ENCODE results near the gene SEC14L2.

SEC14L2 gene

DNA sequence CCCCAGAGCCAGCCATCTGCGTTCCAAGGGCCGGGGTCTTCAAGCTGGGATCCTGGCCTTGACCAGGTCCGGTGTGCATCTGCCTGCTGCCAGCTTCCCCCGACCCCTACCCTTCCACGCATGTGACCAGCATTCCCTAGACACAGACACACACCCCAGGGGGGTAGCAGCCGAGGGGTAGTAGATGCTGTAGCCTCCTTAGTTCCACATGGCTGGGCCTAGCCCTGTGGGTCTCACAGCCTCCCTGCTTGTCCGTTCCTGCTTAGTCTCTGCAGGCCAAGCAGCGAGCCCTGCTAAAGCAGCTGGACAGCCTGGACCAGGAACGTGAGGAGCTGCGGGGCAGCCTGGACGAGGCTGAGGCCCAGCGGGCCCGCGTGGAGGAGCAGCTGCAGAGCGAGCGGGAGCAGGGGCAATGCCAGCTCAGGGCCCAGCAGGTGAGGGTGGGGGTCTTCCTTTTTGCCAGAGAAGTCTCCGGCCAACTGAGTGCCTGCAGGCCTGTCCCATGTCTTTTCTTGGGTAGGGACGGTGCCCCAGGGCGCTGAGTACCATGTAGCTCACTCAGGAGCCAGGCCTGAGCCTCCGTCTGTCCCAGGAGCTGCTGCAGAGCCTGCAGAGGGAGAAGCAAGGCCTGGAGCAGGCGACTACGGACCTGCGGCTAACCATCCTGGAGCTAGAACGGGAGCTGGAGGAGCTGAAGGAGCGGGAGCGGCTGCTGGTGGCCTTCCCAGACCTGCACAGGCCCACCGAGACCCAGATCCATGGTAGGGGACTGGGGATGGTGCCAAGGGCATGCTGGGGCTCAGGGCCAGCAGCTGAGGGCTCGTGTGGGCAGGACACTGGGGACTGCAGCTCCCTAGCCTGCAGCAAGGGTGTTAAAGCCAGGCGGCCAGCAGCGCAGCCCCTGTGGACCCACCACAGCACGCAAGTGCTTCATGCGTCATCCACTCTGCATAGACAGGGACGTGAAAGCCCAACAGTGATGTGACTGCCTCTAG is 23.2 kb upstream of the SEC14L2 start:
- no peak for TF ChIP-seq CTCF (IDR thresholded peaks at IDR 0.05)
- Histone ChIP-seq H3K4me3 (no peak overlapping the region), H3K27ac (no peak overlapping the region)
- no peak for DNase-seq (ENCODE audit: low spot score)

DNA sequence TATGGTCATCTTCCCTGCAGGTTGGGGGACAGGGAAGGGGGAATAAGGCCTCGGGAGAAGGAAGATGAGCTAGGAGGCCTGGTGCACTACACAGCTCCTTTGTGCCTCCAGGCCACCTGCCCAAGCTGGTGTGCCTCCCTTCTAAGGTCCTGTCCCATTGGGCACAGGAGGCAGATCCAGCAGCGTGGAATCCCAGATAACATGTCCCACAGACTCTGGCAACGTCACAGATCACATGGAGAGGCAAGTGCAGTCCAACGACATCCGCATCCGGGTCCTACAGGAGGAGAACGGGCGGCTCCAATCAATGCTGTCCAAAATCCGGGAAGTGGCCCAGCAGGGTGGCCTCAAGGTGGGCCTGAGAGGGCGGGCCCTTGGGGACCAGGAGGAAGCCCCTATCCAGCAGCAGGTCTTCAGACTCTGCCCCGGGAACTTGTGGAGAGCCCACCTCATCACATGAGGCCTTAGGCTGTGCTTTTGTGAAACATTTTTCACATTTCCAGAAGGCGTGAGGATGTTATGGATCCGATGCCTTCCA is 21.4 kb upstream of the SEC14L2 start:
- no peak for DNase-seq (ENCODE audit: low spot score)
- Histone ChIP-seq H3K4me3 (no peak overlapping the region), H3K27ac (no peak overlapping the region)
- no peak for TF ChIP-seq CTCF (IDR thresholded peaks at IDR 0.05)

DNA sequence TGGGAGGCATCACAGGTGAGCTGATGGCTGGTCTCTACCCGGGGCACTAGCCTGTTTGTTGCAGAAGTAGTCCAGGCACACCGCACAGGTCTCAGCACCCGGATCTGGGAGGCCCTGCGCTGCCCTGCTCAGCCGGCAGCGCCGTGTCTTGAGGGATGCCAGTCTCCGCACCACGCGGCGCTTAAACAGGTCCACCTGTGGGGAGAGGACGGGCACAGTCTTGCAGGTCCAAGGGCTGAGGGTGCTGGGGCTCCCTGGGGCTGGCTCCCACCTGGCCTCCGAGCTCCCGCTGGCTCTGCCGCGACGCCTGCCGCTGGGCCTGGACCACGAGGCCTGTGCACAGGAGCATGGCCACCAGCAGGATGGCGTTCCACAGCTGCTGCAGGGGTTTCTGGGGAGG is 16.8 kb upstream of the SEC14L2 start:
- Histone ChIP-seq H3K4me3 (no peak overlapping the region), H3K27ac (no peak overlapping the region)
- DNase-seq (ENCODE audit: low spot score): no peak
- no peak for TF ChIP-seq CTCF (IDR thresholded peaks at IDR 0.05)

DNA sequence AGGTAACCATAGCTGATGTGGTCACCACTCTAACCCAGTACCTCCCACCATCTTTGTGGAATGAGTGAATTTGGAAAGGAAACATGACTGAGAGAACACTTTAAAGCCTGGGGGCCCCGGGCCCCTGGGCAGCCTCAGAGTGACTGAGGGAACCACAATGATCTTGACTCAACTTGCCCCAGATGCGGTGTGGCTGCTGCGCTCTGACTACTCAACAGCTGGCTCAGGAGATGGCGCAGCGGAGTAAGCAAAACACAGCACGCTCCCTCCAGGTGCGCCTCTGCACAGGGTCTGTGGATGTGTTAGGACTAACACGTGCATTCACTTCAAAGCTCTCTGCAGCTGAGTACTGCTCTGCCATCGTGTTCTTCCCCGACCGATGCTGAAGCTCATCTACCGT is 15.6 kb upstream of the SEC14L2 start:
- Histone ChIP-seq H3K27ac (no peak overlapping the region), H3K4me3 (no peak overlapping the region)
- no peak for DNase-seq (ENCODE audit: low spot score)
- TF ChIP-seq CTCF (IDR thresholded peaks at IDR 0.05): no peak

DNA sequence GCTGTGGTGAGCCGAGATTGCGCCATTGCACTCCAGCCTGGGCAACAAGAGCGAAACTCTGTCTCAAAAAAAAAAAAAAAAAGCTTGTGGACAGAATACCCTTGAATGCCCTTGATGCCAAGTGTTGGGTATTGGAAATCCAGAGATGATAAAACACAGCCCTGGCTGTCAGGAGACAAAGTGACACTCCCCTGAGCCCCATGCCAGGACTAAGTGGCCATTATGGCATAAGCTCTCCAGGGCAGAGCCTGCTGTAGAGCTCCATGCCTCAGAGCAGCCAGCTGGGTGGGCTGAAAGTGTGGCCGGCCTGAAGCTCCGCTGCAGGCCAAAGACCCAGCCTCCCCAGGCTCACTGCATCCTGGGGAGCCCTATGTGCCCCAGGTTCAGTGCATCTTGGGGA is 14.5 kb upstream of the SEC14L2 start:
- Histone ChIP-seq H3K27ac (no peak overlapping the region), H3K4me3 (no peak overlapping the region)
- no peak for DNase-seq (ENCODE audit: low spot score)
- no peak for TF ChIP-seq CTCF (IDR thresholded peaks at IDR 0.05)

DNA sequence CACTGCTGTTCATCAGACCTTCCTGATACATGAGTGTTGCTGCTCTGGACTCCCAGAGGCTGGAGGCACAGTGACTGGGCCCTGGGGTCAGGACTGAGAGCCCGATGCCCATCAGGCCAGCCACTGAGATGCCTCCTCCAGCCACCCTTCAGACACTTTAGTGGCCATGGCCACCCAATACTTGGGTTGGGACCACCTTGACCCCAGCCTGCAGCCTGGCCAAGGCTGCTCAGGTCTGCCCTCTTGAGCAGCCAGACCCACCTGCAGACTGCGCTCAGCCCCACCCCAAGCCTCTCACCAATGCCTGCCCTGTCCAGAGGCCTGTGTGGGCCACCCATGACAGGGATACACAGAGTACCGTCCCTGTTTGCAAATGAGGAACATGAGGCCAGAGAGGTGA is 13.8 kb upstream of the SEC14L2 start:
- DNase-seq (ENCODE audit: low spot score): no peak
- no peak overlapping the region for H3K4me3 ChIP-seq
- TF ChIP-seq CTCF (IDR thresholded peaks at IDR 0.05): no peak

DNA sequence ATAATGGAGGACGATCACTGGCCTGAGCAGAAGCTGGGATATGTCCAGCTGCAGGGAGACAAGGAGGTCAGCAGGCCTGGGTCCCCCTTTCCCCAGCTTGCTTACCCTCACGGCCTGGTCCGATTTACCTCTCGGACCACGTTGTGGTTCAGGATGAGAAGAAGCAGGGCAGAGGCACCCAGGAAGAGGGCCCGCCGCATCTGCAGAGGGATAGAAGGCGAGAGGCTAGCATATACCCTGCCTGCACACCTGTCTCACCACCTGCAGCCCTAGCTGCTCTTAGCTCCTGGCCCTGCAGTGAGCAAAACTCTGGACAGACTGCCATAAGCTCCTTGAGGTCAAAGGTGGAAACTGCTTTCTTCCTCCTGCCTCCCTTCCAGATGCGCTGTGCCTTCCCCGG is 10.9 kb upstream of the SEC14L2 start:
- TF ChIP-seq CTCF (IDR thresholded peaks at IDR 0.05): no peak
- Histone ChIP-seq H3K4me3 (no peak overlapping the region), H3K27ac (no peak overlapping the region)
- no peak for DNase-seq (ENCODE audit: low spot score)

More for the DNA sequence above, 13.8 kb upstream of the SEC14L2 start:
- H3K27ac ChIP-seq: no peak overlapping the region
